ENCODE data around the gene SLC24A1. TPM values are rescaled to one million over a fixed set of nuclear protein-coding genes. Genes with fewer than 3 reads are reported as not detected.

SLC24A1 gene
- total RNA-seq, 2 experiments from 2014 or later: 2.2 to 2.3 TPM

GRCh38 chr15:65580287-65580686 is 41.5 kb upstream of the SLC24A1 start:
- Mint-ChIP-seq H3K27ac (peak overlapping the region; percentile 69), H3K36me3 (ENCODE audit: low read depth) (peaks cover 88% of the 10 kb centered on the region), H3K4me3 (no peak overlapping the region), H3K9me3 (no peaks in the 10 kb centered on the region), H3K4me1 (ENCODE audit: low read depth) (peaks cover 30% of the 10 kb centered on the region), H3K27me3 (no peaks in the 10 kb centered on the region)
- Histone ChIP-seq H3K4me1 (ENCODE audit: insufficient read depth, low read length) (peaks cover 4% of the 10 kb centered on the region), H3K27ac (ENCODE audit: low read depth in 1 of 2, low read length in 2 of 2) (no peak overlapping the region), H3K9me3 (ENCODE audit: control insufficient read depth in 1 of 2, insufficient read depth in 1 of 2, low read length in 2 of 2) (no peaks in the 10 kb centered on the region), H3K4me3 (ENCODE audit: low read length) (no peak overlapping the region), H3K27me3 (ENCODE audit: control insufficient read depth in 1 of 2, insufficient read depth in 2 of 2, low read length in 2 of 2) (no peaks in the 10 kb centered on the region), H3K36me3 (ENCODE audit: insufficient read depth, low read length) (peaks cover 56% of the 10 kb centered on the region)
- intact Hi-C loops (cut with DNase I, micrococcal nuclease): no loop called here
- ATAC-seq (ENCODE audit: poor library complexity) (no peak), DNase-seq (no peak)
- ChIA-PET CTCF (no interaction called here), POLR2A (interaction anchor here (1.1 kb wide), 1 partner anchor 11 kb away, joined by 3 read pairs; no protein-coding TSS in a partner anchor)
- TF ChIP-seq, protein P1, sequence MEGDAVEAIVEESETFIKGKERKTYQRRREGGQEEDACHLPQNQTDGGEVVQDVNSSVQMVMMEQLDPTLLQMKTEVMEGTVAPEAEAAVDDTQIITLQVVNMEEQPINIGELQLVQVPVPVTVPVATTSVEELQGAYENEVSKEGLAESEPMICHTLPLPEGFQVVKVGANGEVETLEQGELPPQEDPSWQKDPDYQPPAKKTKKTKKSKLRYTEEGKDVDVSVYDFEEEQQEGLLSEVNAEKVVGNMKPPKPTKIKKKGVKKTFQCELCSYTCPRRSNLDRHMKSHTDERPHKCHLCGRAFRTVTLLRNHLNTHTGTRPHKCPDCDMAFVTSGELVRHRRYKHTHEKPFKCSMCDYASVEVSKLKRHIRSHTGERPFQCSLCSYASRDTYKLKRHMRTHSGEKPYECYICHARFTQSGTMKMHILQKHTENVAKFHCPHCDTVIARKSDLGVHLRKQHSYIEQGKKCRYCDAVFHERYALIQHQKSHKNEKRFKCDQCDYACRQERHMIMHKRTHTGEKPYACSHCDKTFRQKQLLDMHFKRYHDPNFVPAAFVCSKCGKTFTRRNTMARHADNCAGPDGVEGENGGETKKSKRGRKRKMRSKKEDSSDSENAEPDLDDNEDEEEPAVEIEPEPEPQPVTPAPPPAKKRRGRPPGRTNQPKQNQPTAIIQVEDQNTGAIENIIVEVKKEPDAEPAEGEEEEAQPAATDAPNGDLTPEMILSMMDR (IDR thresholded peaks at IDR 0.05): no peak

DNA sequence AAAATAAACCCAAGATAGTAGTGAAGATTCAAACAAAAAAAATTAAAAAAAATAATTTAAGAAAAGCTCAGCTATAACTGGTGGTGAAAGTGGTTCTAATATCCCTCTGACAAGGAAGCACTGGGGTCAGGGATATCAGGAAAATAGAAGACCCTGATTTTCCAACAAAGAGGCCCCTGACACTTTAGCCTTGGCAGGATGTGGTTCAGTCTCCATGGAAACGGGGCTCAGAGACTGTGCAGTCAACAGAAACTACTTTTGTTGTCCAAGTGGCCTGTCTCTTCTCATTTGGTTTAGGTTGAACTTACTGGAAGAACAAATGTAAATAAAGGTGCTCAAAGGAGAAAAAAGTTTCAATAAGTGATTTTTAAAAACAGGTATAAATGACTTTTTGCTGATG is 38.0 kb upstream of the SLC24A1 start:
- H3K27me3 ChIP-seq (ENCODE audit: control insufficient read depth in 1 of 2, insufficient read depth in 2 of 2, low read length in 2 of 2): no peaks in the 10 kb centered on the region
- ATAC-seq (ENCODE audit: poor library complexity) (peak; percentile 82), DNase-seq (peak in 12 of 14 experiments; percentile 4 to 87 (median 43))
- H3K27ac ChIP-seq (ENCODE audit: low read depth in 1 of 2, low read length in 2 of 2): peak overlapping the region; percentile 37 to 61
- peaks cover 4% of the 10 kb centered on the region for H3K4me1 ChIP-seq (ENCODE audit: insufficient read depth, low read length)
- POLR2A ChIA-PET: no interaction called here
- H3K36me3 Mint-ChIP-seq (ENCODE audit: low read depth): peaks cover 81% of the 10 kb centered on the region
- H3K4me1 Mint-ChIP-seq (ENCODE audit: low read depth): peaks cover 41% of the 10 kb centered on the region
- intact Hi-C loops (cut with DNase I, micrococcal nuclease): no loop called here
- CTCF ChIA-PET: no interaction called here
- H3K9me3 Mint-ChIP-seq: no peaks in the 10 kb centered on the region
- H3K36me3 ChIP-seq (ENCODE audit: insufficient read depth, low read length): peaks cover 59% of the 10 kb centered on the region
- TF ChIP-seq, protein P1 (IDR thresholded peaks at IDR 0.05): no peak
- no peaks in the 10 kb centered on the region for H3K27me3 Mint-ChIP-seq
- H3K9me3 ChIP-seq (ENCODE audit: control insufficient read depth in 1 of 2, insufficient read depth in 1 of 2, low read length in 2 of 2): no peaks in the 10 kb centered on the region
- H3K4me3 Mint-ChIP-seq: peak overlapping the region; percentile 66
- H3K27ac Mint-ChIP-seq: peak overlapping the region; percentile 89
- H3K4me3 ChIP-seq (ENCODE audit: low read length): no peak overlapping the region

DNA sequence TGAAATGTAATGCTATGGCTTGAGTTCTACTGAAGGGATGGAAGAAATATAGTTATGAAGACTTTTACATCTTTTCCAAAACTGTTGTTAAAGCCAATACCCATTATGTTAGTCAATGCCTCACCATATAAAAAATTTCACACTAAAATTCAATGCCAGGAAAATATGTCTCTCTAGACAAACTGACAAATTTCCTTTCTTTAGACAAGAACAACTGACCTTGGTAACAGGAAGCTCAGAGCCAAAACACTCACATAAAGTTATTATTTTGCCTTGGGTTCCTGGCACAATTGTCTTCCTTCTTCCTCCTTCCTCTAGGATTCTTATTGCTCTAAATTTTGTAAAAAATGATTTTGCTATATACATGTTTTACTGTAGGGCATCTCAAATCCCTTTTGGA is 37.5 kb upstream of the SLC24A1 start:
- peaks cover 57% of the 10 kb centered on the region for H3K36me3 ChIP-seq (ENCODE audit: insufficient read depth, low read length)
- H3K27ac ChIP-seq (ENCODE audit: low read depth in 1 of 2, low read length in 2 of 2): peak overlapping the region; percentile 19 to 61
- H3K27me3 Mint-ChIP-seq: no peaks in the 10 kb centered on the region
- H3K4me1 Mint-ChIP-seq (ENCODE audit: low read depth): peaks cover 41% of the 10 kb centered on the region
- H3K4me1 ChIP-seq (ENCODE audit: insufficient read depth, low read length): peaks cover 4% of the 10 kb centered on the region
- CTCF ChIA-PET: interaction anchor here (1.0 kb wide), 1 partner anchor 12 kb away, joined by 3 read pairs; no protein-coding TSS in a partner anchor
- peak overlapping the region; percentile 66 for H3K4me3 Mint-ChIP-seq
- no peaks in the 10 kb centered on the region for H3K9me3 Mint-ChIP-seq
- no peak for DNase-seq
- peak overlapping the region; percentile 89 for H3K27ac Mint-ChIP-seq
- no peaks in the 10 kb centered on the region for H3K9me3 ChIP-seq (ENCODE audit: control insufficient read depth in 1 of 2, insufficient read depth in 1 of 2, low read length in 2 of 2)
- H3K4me3 ChIP-seq (ENCODE audit: low read length): no peak overlapping the region
- POLR2A ChIA-PET: interaction anchor here (0.8 kb wide), 1 partner anchor 725 kb away, joined by 3 read pairs; no protein-coding TSS in a partner anchor
- TF ChIP-seq, protein P1 (IDR thresholded peaks at IDR 0.05): no peak
- no peak for ATAC-seq (ENCODE audit: poor library complexity)
- no peaks in the 10 kb centered on the region for H3K27me3 ChIP-seq (ENCODE audit: control insufficient read depth in 1 of 2, insufficient read depth in 2 of 2, low read length in 2 of 2)
- H3K36me3 Mint-ChIP-seq (ENCODE audit: low read depth): peaks cover 79% of the 10 kb centered on the region
- intact Hi-C loops (cut with DNase I, micrococcal nuclease): no loop called here
